K562 (cell line): ENCODE results near the gene RC3H2. TPM values are rescaled to one million over a fixed set of nuclear protein-coding genes. Genes with fewer than 3 reads are reported as not detected.

Experiments
- ZBTB40 ChIP-seq, 2 experiments: fragments of 450-650 bp in 1 of 2; sonication (generic) in 1 of 2; formaldehyde crosslinking in 1 of 2; IDR thresholded peaks; 2 replicates each; pipeline versions ENCODE4 v1.7.1 to v1.9.0; 2016 to 2022; ENCODE audit warnings: inconsistent platforms in 1 of 2, mild to moderate bottlenecking in 1 of 2, missing genetic modification reagents in 1 of 2
- polyA plus RNA-seq, 8 experiments: library from polyadenylated mRNA; depleted of rRNA in 4 of 8; stranded (reverse) in 5 of 8; unstranded in 3 of 8; fragments of >200 nt; fragmentation: Nextera tagmentation in 2 of 8; fragmentation: Illumina TruSeq in 1 of 8; extraction: Ambion mirVana in 2 of 8; extraction: Trizol in 1 of 8; gene quantifications; 2 replicates each; pipeline versions ENCODE4 v1.2.1 to v1.2.3, GENCODE V29; 2011 to 2014; ENCODE audit warnings: inconsistent platforms in 1 of 8, missing spikeins in 1 of 8
- total RNA-seq, 7 experiments: library from RNA; depleted of rRNA in 6 of 7; stranded (reverse); fragments of >200 nt in 6 of 7; fragmentation: Illumina TruSeq in 2 of 7; extraction: Trizol in 2 of 7; gene quantifications; 2 replicates each; pipeline versions ENCODE4 v1.2.1 to v1.2.3, GENCODE V29; 2011 to 2021; ENCODE audit warnings: low replicate concordance in 1 of 7

Gene RC3H2
- total and polyA plus RNA-seq, 9 of the 15 experiments (the other 6 are each of a cell fraction or from before 2014, with no cell fraction given): 5.6 to 35.4 (median 18.6) TPM

- TF ChIP-seq ZBTB40 (IDR thresholded peaks at IDR 0.05) (peak; percentile 42; the same call in 1 of the 2 replicates), ZBTB40 (CRISPR knock-in tag; IDR thresholded peaks at IDR 0.05) (no peak)
These were observed 36.5 kb upstream of the RC3H2 start (continued) for GRCh38 chr9:122941582-122942234.
